AG10803 (cell line): Measurements from ENCODE around the gene NCAPD2.

Source experiments
- DNase-seq: peaks from one replicate; pipeline ENCODE4 v3.0.0; 2010; ENCODE audit warnings: low read depth
- H3K4me3 ChIP-seq: 2 replicates; pipeline ENCODE4 v1.5.1; 2011; ENCODE audit warnings: mild to moderate bottlenecking, low read length, control low read depth
- TF ChIP-seq, protein P1 (sequence below): conservative IDR thresholded peaks from 2 replicates; pipeline ENCODE4 v1.5.1; 2011; ENCODE audit warnings: mild to moderate bottlenecking, low read length, control low read depth, inconsistent platforms

The NCAPD2 gene

GRCh38 chr12:6451348-6452244 is 42.3 kb upstream of the NCAPD2 start, which contains the start of gene TAPBPL:
TAPBPL (plus strand) TSS chr12:6452042; CDS start chr12:6452249, 207 bp downstream.
- TF ChIP-seq, protein P1, sequence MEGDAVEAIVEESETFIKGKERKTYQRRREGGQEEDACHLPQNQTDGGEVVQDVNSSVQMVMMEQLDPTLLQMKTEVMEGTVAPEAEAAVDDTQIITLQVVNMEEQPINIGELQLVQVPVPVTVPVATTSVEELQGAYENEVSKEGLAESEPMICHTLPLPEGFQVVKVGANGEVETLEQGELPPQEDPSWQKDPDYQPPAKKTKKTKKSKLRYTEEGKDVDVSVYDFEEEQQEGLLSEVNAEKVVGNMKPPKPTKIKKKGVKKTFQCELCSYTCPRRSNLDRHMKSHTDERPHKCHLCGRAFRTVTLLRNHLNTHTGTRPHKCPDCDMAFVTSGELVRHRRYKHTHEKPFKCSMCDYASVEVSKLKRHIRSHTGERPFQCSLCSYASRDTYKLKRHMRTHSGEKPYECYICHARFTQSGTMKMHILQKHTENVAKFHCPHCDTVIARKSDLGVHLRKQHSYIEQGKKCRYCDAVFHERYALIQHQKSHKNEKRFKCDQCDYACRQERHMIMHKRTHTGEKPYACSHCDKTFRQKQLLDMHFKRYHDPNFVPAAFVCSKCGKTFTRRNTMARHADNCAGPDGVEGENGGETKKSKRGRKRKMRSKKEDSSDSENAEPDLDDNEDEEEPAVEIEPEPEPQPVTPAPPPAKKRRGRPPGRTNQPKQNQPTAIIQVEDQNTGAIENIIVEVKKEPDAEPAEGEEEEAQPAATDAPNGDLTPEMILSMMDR, result no peak
- H3K4me3 ChIP-seq, result peak within 1 kb of the TSS; percentile 80
- DNase-seq, result peak; percentile 78

GRCh38 chr12:6452245-6452943 is 41.5 kb upstream of the NCAPD2 start:
- H3K4me3 ChIP-seq, result peak overlapping the region; percentile 80
- no peak for DNase-seq
- TF ChIP-seq, protein P1, result no peak

DNA sequence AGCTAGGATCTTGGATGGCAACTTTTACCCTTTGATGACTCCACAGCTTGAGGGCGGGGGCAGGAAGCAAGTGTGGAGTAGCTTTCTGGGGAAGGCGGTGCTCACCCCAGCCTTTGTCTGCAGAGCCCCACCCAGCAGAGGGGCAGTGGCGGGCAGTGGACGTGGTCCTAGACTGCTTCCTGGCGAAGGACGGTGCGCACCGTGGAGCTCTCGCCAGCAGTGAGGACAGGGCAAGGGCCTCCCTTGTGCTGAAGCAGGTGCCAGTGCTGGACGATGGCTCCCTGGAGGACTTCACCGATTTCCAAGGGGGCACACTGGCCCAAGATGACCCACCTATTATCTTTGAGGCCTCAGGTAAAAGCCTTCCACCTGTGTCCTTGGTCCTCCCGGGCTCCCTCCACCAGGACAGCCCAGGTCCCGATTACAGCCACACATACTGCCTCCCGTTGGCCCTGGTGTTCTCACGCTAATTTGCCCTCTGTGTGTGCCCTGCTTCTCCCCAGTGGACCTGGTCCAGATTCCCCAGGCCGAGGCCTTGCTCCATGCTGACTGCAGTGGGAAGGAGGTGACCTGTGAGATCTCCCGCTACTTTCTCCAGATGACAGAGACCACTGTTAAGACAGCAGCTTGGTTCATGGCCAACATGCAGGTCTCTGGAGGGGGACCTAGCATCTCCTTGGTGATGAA is 40.8 kb upstream of the NCAPD2 start:
- DNase-seq, result no peak
- H3K4me3 ChIP-seq, result peak overlapping the region; percentile 80
- TF ChIP-seq, protein P1, result no peak

- no peak overlapping the region for H3K4me3 ChIP-seq
- DNase-seq, result no peak
- TF ChIP-seq, protein P1, result no peak
Observed at GRCh38 chr12:6457220-6457945, 36.5 kb upstream of the NCAPD2 start.

GRCh38 chr12:6458281-6459003 is 35.5 kb upstream of the NCAPD2 start:
- TF ChIP-seq, protein P1, result no peak
- H3K4me3 ChIP-seq, result no peak overlapping the region
- DNase-seq, result no peak

DNA sequence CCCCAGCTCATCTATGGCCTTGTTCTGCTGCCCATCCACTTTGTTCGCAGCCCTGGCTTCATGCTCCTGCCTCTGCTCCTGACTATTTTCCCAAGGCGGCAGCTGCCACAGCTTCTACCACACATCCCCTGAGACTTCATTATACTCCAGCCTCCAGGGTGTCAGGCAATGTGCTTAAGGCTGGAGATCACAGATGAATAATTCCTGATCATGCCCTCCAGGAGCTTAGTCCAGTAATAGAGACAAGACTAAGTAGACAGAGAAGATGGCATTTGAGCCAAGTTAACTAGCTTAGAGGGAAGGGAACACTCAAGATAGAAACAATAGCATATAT is 34.9 kb upstream of the NCAPD2 start:
- DNase-seq, result no peak
- TF ChIP-seq, protein P1, result no peak
- H3K4me3 ChIP-seq, result no peak overlapping the region
